HepG2 (cell line): ENCODE data around the gene TNFAIP8L2. TPM values are rescaled to one million over a fixed set of nuclear protein-coding genes. Genes with fewer than 3 reads are reported as not detected.

Experiments
- HNF4G ChIP-seq, 2 experiments: sonication (generic) in 1 of 2; formaldehyde crosslinking in 1 of 2; IDR thresholded peaks; 2 replicates each; pipeline versions ENCODE4 v1.4.0 to v1.6.1; 2011 to 2020; ENCODE audit warnings: borderline replicate concordance in 2 of 2, low read depth in 2 of 2, mild to moderate bottlenecking in 2 of 2, low read length in 1 of 2, missing genetic modification reagents in 1 of 2, moderate library complexity in 1 of 2
- KDM1A ChIP-seq: IDR thresholded peaks from 2 replicates; pipeline ENCODE4 v1.6.1; 2016; ENCODE audit warnings: missing compliant biosample characterization
- NR2C2 ChIP-seq: sonication (generic); formaldehyde crosslinking; IDR thresholded peaks from 2 replicates; pipeline ENCODE4 v1.4.0; 2020; ENCODE audit warnings: missing genetic modification reagents, mild to moderate bottlenecking, moderate library complexity, borderline replicate concordance
- RARA ChIP-seq: IDR thresholded peaks from 2 replicates; pipeline ENCODE4 v1.6.1; 2016; ENCODE audit warnings: missing genetic modification reagents, missing compliant biosample characterization
- TEAD3 ChIP-seq: optimal IDR thresholded peaks from 2 replicates; pipeline ENCODE3; 2016; ENCODE audit warnings: borderline replicate concordance
- U2AF2 ChIP-seq: fragments of 200-400 bp; formaldehyde crosslinking; IDR thresholded peaks from 2 replicates; pipeline ENCODE4 v1.6.1; 2017; ENCODE audit warnings: low read depth, mild to moderate bottlenecking, low read length
- YEATS4 ChIP-seq: sonication (generic); formaldehyde crosslinking; IDR thresholded peaks from 2 replicates; pipeline ENCODE4 v1.4.0; 2020; ENCODE audit warnings: missing genetic modification reagents, borderline replicate concordance
- ZNF296 ChIP-seq: sonication (generic); formaldehyde crosslinking; conservative IDR thresholded peaks from 2 replicates; pipeline ENCODE4 v1.5.0; 2020; ENCODE audit warnings: mild to moderate bottlenecking, missing genetic modification reagents
- ZNF343 ChIP-seq: sonication (generic); formaldehyde crosslinking; IDR thresholded peaks from 2 replicates; pipeline ENCODE4 v1.4.0; 2020; ENCODE audit warnings: mild to moderate bottlenecking, missing genetic modification reagents
- ZNF780A ChIP-seq: sonication (generic); formaldehyde crosslinking; IDR thresholded peaks from 2 replicates; pipeline ENCODE4 v1.8.0; 2022; ENCODE audit warnings: mild to moderate bottlenecking, missing genetic modification reagents, moderate library complexity
- ZSCAN12 ChIP-seq: sonication (generic); formaldehyde crosslinking; IDR thresholded peaks from 2 replicates; pipeline ENCODE4 v1.9.0; 2021; ENCODE audit warnings: mild to moderate bottlenecking, missing genetic modification reagents
- polyA plus RNA-seq, 8 experiments: library from polyadenylated mRNA; depleted of rRNA in 3 of 8; stranded (reverse) in 7 of 8; unstranded in 1 of 8; fragments of >200 nt; fragmentation: Illumina TruSeq in 4 of 8; extraction: Trizol in 4 of 8; gene quantifications; 2 replicates each; pipeline versions ENCODE4 v1.2.1 to v1.2.3, GENCODE V29; 2011 to 2016; ENCODE audit warnings: low read depth in 4 of 8, missing spikeins in 1 of 8, mixed read lengths in 1 of 8; ENCODE audit not compliant: insufficient read depth in 1 of 8
- total RNA-seq, 5 experiments: library from RNA; depleted of rRNA; stranded (reverse); fragments of >200 nt; fragmentation: Illumina TruSeq; extraction: Trizol; gene quantifications; 2 replicates each; pipeline ENCODE4 v1.2.3, GENCODE V29; 2016; ENCODE audit warnings: low read depth in 1 of 5
- TF ChIP-seq, protein P1 (sequence below): sonication (generic); formaldehyde crosslinking; IDR thresholded peaks from 2 replicates; pipeline ENCODE4 v1.5.0; 2020; ENCODE audit warnings: missing genetic modification reagents
- TF ChIP-seq, protein P2 (sequence below): sonication (generic); formaldehyde crosslinking; IDR thresholded peaks from 2 replicates; pipeline ENCODE4 v1.4.0; 2020; ENCODE audit warnings: missing genetic modification reagents, mild to moderate bottlenecking, borderline replicate concordance
- TF ChIP-seq, protein P3 (sequence below): sonication (generic); formaldehyde crosslinking; IDR thresholded peaks from 2 replicates; pipeline ENCODE4 v1.4.0; 2020; ENCODE audit warnings: mild to moderate bottlenecking, missing genetic modification reagents
- TF ChIP-seq, protein P4 (sequence below): sonication (generic); formaldehyde crosslinking; IDR thresholded peaks from 2 replicates; pipeline ENCODE4 v1.8.0; 2023; ENCODE audit warnings: mild to moderate bottlenecking, missing genetic modification reagents
- TF ChIP-seq, protein P5 (sequence below): sonication (generic); formaldehyde crosslinking; IDR thresholded peaks from 2 replicates; pipeline ENCODE4; 2020; ENCODE audit warnings: missing genetic modification reagents, mild to moderate bottlenecking, borderline replicate concordance

Gene TNFAIP8L2
- total and polyA plus RNA-seq, 2 of the 13 experiments (the other 11 are each of a cell fraction or from before 2014, with no cell fraction given), result not detected

DNA sequence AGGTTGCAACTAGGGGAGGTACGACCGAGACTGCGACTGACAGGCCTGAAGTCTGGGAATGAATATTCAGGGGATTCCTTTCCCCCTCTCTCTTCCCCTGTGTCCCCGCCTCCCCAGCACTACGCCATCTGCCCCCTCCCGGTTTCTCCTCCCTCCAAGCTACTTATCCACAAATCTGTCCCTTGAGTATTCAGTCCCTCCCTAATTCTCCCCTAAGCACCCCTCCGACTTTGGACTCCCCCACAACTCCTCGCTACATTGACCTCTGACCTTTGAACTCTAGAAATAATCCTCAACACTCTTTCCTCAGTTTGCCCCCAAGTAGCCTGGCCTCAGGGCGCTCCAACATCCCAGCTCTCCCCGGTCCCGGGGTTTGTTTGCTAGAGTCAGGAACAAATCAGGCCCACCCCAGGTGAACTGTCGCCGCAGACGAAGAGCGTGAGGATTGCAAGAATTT lies 8.9 kb downstream of the TNFAIP8L2 start (continued):
- no peak for TF ChIP-seq U2AF2
- no peak for TF ChIP-seq HNF4G (IDR thresholded peaks at IDR 0.05; ENCODE audit: borderline replicate concordance, low read depth, low read length)
- 0 out of 2 replicates have a peak, but pooled peaks have one; percentile 21 for TF ChIP-seq HNF4G (CRISPR knock-in tag; IDR thresholded peaks at IDR 0.05; ENCODE audit: borderline replicate concordance, low read depth)
- TF ChIP-seq, protein P1, sequence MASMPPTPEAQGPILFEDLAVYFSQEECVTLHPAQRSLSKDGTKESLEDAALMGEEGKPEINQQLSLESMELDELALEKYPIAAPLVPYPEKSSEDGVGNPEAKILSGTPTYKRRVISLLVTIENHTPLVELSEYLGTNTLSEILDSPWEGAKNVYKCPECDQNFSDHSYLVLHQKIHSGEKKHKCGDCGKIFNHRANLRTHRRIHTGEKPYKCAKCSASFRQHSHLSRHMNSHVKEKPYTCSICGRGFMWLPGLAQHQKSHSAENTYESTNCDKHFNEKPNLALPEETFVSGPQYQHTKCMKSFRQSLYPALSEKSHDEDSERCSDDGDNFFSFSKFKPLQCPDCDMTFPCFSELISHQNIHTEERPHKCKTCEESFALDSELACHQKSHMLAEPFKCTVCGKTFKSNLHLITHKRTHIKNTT (CRISPR knock-in tag), result no peak
- TF ChIP-seq KDM1A (CRISPR knock-in tag), result no peak
- TF ChIP-seq TEAD3 (CRISPR knock-in tag), result no peak
- TF ChIP-seq RARA (CRISPR knock-in tag), result no peak; the same call in 1 of the 2 replicates
- TF ChIP-seq ZNF343 (CRISPR knock-in tag), result no peak; the same call in 1 of the 2 replicates
- no peak for TF ChIP-seq ZNF780A
- TF ChIP-seq, protein P2, sequence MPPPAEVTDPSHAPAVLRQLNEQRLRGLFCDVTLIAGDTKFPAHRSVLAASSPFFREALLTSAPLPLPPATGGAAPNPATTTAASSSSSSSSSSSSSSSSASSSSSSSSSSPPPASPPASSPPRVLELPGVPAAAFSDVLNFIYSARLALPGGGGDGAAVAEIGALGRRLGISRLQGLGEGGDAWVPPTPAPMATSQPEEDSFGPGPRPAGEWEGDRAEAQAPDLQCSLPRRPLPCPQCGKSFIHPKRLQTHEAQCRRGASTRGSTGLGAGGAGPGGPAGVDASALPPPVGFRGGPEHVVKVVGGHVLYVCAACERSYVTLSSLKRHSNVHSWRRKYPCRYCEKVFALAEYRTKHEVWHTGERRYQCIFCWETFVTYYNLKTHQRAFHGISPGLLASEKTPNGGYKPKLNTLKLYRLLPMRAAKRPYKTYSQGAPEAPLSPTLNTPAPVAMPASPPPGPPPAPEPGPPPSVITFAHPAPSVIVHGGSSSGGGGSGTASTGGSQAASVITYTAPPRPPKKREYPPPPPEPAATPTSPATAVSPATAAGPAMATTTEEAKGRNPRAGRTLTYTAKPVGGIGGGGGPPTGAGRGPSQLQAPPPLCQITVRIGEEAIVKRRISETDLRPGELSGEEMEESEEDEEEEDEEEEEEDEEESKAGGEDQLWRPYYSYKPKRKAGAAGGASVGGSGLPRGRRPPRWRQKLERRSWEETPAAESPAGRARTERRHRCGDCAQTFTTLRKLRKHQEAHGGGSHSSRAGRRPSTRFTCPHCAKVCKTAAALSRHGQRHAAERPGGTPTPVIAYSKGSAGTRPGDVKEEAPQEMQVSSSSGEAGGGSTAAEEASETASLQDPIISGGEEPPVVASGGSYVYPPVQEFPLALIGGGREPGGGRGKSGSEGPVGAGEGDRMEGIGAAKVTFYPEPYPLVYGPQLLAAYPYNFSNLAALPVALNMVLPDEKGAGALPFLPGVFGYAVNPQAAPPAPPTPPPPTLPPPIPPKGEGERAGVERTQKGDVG (CRISPR knock-in tag), result no peak
- TF ChIP-seq, protein P3, sequence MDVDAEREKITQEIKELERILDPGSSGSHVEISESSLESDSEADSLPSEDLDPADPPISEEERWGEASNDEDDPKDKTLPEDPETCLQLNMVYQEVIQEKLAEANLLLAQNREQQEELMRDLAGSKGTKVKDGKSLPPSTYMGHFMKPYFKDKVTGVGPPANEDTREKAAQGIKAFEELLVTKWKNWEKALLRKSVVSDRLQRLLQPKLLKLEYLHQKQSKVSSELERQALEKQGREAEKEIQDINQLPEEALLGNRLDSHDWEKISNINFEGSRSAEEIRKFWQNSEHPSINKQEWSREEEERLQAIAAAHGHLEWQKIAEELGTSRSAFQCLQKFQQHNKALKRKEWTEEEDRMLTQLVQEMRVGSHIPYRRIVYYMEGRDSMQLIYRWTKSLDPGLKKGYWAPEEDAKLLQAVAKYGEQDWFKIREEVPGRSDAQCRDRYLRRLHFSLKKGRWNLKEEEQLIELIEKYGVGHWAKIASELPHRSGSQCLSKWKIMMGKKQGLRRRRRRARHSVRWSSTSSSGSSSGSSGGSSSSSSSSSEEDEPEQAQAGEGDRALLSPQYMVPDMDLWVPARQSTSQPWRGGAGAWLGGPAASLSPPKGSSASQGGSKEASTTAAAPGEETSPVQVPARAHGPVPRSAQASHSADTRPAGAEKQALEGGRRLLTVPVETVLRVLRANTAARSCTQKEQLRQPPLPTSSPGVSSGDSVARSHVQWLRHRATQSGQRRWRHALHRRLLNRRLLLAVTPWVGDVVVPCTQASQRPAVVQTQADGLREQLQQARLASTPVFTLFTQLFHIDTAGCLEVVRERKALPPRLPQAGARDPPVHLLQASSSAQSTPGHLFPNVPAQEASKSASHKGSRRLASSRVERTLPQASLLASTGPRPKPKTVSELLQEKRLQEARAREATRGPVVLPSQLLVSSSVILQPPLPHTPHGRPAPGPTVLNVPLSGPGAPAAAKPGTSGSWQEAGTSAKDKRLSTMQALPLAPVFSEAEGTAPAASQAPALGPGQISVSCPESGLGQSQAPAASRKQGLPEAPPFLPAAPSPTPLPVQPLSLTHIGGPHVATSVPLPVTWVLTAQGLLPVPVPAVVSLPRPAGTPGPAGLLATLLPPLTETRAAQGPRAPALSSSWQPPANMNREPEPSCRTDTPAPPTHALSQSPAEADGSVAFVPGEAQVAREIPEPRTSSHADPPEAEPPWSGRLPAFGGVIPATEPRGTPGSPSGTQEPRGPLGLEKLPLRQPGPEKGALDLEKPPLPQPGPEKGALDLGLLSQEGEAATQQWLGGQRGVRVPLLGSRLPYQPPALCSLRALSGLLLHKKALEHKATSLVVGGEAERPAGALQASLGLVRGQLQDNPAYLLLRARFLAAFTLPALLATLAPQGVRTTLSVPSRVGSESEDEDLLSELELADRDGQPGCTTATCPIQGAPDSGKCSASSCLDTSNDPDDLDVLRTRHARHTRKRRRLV (CRISPR knock-in tag), result no peak
- TF ChIP-seq NR2C2 (CRISPR knock-in tag), result peak; percentile 97; the same call in 1 of the 2 replicates
- TF ChIP-seq, protein P4, sequence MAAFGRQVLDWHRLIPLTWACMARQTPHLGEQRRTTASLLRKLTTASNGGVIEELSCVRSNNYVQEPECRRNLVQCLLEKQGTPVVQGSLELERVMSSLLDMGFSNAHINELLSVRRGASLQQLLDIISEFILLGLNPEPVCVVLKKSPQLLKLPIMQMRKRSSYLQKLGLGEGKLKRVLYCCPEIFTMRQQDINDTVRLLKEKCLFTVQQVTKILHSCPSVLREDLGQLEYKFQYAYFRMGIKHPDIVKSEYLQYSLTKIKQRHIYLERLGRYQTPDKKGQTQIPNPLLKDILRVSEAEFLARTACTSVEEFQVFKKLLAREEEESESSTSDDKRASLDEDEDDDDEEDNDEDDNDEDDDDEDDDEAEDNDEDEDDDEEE, result no peak
- TF ChIP-seq ZSCAN12 (CRISPR knock-in tag), result no peak
- no peak for TF ChIP-seq ZNF296
- TF ChIP-seq, protein P5, sequence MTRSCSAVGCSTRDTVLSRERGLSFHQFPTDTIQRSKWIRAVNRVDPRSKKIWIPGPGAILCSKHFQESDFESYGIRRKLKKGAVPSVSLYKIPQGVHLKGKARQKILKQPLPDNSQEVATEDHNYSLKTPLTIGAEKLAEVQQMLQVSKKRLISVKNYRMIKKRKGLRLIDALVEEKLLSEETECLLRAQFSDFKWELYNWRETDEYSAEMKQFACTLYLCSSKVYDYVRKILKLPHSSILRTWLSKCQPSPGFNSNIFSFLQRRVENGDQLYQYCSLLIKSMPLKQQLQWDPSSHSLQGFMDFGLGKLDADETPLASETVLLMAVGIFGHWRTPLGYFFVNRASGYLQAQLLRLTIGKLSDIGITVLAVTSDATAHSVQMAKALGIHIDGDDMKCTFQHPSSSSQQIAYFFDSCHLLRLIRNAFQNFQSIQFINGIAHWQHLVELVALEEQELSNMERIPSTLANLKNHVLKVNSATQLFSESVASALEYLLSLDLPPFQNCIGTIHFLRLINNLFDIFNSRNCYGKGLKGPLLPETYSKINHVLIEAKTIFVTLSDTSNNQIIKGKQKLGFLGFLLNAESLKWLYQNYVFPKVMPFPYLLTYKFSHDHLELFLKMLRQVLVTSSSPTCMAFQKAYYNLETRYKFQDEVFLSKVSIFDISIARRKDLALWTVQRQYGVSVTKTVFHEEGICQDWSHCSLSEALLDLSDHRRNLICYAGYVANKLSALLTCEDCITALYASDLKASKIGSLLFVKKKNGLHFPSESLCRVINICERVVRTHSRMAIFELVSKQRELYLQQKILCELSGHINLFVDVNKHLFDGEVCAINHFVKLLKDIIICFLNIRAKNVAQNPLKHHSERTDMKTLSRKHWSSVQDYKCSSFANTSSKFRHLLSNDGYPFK, result no peak
- no peak for TF ChIP-seq YEATS4 (CRISPR knock-in tag)
